Measurements from ENCODE around the gene CDK17. TPM values are rescaled to one million over a fixed set of nuclear protein-coding genes. Genes with fewer than 3 reads are reported as not detected.

Gene CDK17
- total RNA-seq, 2 experiments from 2014 or later, result 28.4 to 29.0 TPM

- CTCF ChIA-PET, result interaction anchor here (0.8 to 2.0 kb wide), 3 partner anchors 16 to 266 kb away, joined by 3 to 8 read pairs (median 3); no protein-coding TSS in a partner anchor
- no peaks in the 10 kb centered on the region for H3K27me3 Mint-ChIP-seq
- intact Hi-C loops (cut with micrococcal nuclease), result no loop called here
- no peak for TF ChIP-seq CTCF (IDR thresholded peaks at IDR 0.05)
- H3K27ac Mint-ChIP-seq, result no peak overlapping the region
- DNase-seq (no peak), ATAC-seq (no peak)
- H3K36me3 Mint-ChIP-seq (ENCODE audit: low read depth), result peaks cover 35% of the 10 kb centered on the region
- peaks cover 23% of the 10 kb centered on the region for H3K4me1 Mint-ChIP-seq (ENCODE audit: low read depth)
- POLR2A ChIA-PET, result no interaction called here
- H3K9me3 Mint-ChIP-seq, result no peaks in the 10 kb centered on the region
- H3K4me3 Mint-ChIP-seq, result no peak overlapping the region
Observed at GRCh38 chr12:96250119-96250685, 150.0 kb downstream of the CDK17 start.

DNA sequence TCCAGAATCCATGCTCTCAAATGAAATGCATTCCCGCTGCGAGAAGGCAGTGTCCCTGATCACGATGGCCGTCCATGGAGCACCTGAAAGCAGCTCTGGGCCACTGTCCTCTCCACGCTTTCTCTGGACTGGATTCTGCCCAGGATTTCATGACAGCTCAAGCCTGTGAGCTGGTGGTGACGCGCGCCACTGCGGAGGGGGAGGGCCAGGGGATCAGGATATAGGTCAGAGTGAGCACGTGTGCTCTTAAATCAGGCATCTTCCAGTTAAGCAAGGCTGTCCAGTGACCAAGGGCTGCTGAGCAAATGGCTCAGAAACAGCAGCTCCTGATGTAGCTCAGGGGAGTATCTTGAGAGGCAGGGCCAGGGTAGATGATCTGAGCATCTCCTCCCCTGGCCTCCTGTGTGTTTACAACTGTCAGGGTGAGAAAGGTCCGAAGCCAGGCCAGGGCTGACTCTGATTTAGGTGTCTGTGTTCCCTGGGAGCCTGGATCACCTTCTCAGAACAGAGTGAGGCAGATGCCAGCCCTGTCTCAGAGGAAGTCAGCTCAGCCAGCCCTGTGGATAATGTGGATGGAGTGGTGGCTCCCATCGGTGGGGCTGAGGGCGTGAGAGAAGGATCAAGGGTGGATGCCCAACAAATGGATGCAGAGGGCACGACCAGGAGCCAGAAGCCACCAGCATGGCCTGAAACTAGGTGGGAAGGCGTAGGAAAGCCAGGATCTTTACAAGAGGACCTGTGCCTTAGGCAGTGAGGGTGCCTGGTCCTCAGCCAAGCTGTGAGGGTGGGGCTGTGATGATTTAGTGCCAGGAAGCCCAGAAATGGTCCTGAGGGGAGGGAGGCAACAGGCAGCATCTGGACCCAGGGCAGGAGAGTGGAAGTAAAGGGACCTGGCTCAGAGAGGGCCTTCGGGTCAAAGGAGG is 150.8 kb downstream of the CDK17 start:
- POLR2A ChIA-PET, result interaction anchor here (0.8 kb wide), 1 partner anchor 9 kb away, joined by 3 read pairs; no protein-coding TSS in a partner anchor
- intact Hi-C loops (cut with micrococcal nuclease), result no loop called here
- Mint-ChIP-seq H3K4me3 (no peak overlapping the region), H3K4me1 (ENCODE audit: low read depth) (peaks cover 18% of the 10 kb centered on the region), H3K9me3 (no peaks in the 10 kb centered on the region), H3K36me3 (ENCODE audit: low read depth) (peaks cover 35% of the 10 kb centered on the region), H3K27me3 (no peaks in the 10 kb centered on the region), H3K27ac (peak overlapping the region; percentile 41)
- DNase-seq (no peak), ATAC-seq (no peak)
- no peak for TF ChIP-seq CTCF (IDR thresholded peaks at IDR 0.05)
- CTCF ChIA-PET, result interaction anchor here (0.8 to 2.0 kb wide), 2 partner anchors 16 to 267 kb away, joined by 3 to 8 read pairs; no protein-coding TSS in a partner anchor

DNA sequence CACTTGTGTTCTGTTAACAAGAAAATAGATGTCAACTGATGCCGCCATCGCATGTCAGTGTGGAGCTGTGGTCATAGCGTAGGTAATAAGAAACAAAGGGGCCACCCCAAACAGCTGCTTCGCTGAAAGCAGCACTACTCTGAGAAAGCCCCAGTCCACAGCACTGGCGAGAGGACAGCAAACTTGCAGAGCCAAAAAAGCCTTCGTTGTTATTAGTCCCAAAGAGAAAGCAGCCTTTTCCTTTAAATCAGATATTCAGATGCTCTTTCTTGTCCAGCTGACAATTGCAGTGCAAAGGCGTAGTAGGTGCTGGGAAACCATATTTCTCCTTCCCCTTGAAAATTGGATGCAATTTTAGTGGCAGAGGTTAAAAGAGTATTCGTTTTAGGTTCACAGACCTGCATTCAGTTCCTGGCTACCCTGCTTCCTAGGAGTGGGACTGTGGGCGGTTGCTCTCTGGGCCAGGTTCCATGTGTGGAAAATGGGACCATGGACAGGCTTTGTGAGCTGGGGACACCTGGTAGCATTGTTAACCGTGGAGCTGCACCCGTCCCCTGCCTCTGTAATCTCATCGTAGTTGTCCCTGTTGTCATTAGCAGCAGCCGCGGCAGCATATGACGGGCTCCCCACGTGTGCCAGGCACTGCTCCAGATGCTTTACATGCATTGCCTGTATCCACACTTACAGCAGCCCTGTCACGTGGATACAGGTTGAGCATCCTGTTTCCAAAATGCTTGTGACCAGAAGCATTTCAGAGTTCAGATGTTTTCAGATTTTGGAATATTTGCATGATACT is 151.9 kb downstream of the CDK17 start:
- peaks cover 18% of the 10 kb centered on the region for H3K4me1 Mint-ChIP-seq (ENCODE audit: low read depth)
- no peak overlapping the region for H3K4me3 Mint-ChIP-seq
- TF ChIP-seq CTCF (IDR thresholded peaks at IDR 0.05), result no peak
- no peaks in the 10 kb centered on the region for H3K27me3 Mint-ChIP-seq
- CTCF ChIA-PET, result interaction anchor here (1.4 kb wide), 1 partner anchor 153 kb away, joined by 3 read pairs; no protein-coding TSS in a partner anchor
- POLR2A ChIA-PET, result interaction anchor here (0.6 to 0.8 kb wide), 2 partner anchors 7 to 177 kb away, joined by 3 read pairs; no protein-coding TSS in a partner anchor
- H3K9me3 Mint-ChIP-seq, result no peaks in the 10 kb centered on the region
- no peak overlapping the region for H3K27ac Mint-ChIP-seq
- peaks cover 31% of the 10 kb centered on the region for H3K36me3 Mint-ChIP-seq (ENCODE audit: low read depth)
- ATAC-seq (no peak), DNase-seq (no peak)
- intact Hi-C loops (cut with micrococcal nuclease), result no loop called here

DNA sequence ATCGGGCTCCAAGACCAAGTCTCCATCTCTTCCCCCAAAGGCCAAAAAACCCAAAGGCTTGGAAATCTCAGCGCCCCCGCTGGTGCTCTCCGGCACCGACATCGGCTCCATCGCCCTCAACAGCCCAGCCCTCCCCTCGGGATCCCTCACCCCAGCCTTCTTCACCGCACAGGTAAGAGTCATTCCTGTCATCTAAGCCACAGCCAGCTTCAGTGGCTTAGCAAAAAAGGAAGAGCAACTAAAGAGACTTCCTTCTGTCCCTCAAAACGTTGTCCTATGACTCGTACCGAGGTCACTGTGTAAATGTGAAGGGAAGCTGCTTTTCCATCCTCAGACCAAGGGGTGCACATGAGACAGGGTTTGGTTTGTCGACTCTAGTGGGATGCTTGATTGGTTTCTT is 152.7 kb downstream of the CDK17 start:
- POLR2A ChIA-PET, result no interaction called here
- CTCF ChIA-PET, result interaction anchor here (1.4 kb wide), 1 partner anchor 154 kb away, joined by 3 read pairs; no protein-coding TSS in a partner anchor
- peak; percentile 41 for ATAC-seq
- DNase-seq, result peak; percentile 15
- Mint-ChIP-seq H3K36me3 (ENCODE audit: low read depth) (peaks cover 33% of the 10 kb centered on the region), H3K27me3 (no peaks in the 10 kb centered on the region), H3K9me3 (no peaks in the 10 kb centered on the region), H3K4me3 (no peak overlapping the region), H3K4me1 (ENCODE audit: low read depth) (peaks cover 26% of the 10 kb centered on the region), H3K27ac (no peak overlapping the region)
- intact Hi-C loops (cut with micrococcal nuclease), result no loop called here
- no peak for TF ChIP-seq CTCF (IDR thresholded peaks at IDR 0.05)

Measured in activated CD8-positive, alpha-beta T cell treated with anti-CD3 and anti-CD28 coated beads for 36 hours (primary cell).